Measurements from ENCODE around the gene HOMER2. TPM values are rescaled to one million over a fixed set of nuclear protein-coding genes. Genes with fewer than 3 reads are reported as not detected.

Gene HOMER2
- total and polyA plus RNA-seq, 9 of the 15 experiments (the other 6 are each of a cell fraction or from before 2014, with no cell fraction given): 0.13 to 0.47 (median 0.29) TPM; not detected in 1

GRCh38 chr15:82849556-82850512 lies 102.7 kb downstream of the HOMER2 start (continued):
- no peak for TF ChIP-seq NFYB (IDR thresholded peaks at IDR 0.05; ENCODE audit: extremely low read depth, insufficient read length)
- no peak for TF ChIP-seq STAT5B (CRISPR knock-in tag; IDR thresholded peaks at IDR 0.05)
- TF ChIP-seq, protein P1, sequence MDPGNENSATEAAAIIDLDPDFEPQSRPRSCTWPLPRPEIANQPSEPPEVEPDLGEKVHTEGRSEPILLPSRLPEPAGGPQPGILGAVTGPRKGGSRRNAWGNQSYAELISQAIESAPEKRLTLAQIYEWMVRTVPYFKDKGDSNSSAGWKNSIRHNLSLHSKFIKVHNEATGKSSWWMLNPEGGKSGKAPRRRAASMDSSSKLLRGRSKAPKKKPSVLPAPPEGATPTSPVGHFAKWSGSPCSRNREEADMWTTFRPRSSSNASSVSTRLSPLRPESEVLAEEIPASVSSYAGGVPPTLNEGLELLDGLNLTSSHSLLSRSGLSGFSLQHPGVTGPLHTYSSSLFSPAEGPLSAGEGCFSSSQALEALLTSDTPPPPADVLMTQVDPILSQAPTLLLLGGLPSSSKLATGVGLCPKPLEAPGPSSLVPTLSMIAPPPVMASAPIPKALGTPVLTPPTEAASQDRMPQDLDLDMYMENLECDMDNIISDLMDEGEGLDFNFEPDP (CRISPR knock-in tag; IDR thresholded peaks at IDR 0.05): no peak
- TF ChIP-seq ZNF174 (CRISPR knock-in tag; IDR thresholded peaks at IDR 0.05): no peak
- no peak for TF ChIP-seq FOXA1 (IDR thresholded peaks at IDR 0.05; ENCODE audit: borderline replicate concordance)
- no peak for TF ChIP-seq FIP1L1 (IDR thresholded peaks at IDR 0.05; ENCODE audit: low read depth, low read length, poor library complexity, severe bottlenecking)
- TF ChIP-seq KLF1 (tag; IDR thresholded peaks at IDR 0.05): 0 out of 2 replicates have a peak, but pooled peaks have one; percentile 54
- no peak for TF ChIP-seq FOXK1 (CRISPR knock-in tag; IDR thresholded peaks at IDR 0.05; ENCODE audit: borderline replicate concordance)
- no peak for TF ChIP-seq RBM34 (IDR thresholded peaks at IDR 0.05; ENCODE audit: borderline replicate concordance, insufficient read depth, low read length)
- no peak for TF ChIP-seq CGGBP1 (CRISPR knock-in tag; IDR thresholded peaks at IDR 0.05)
- no peak for TF ChIP-seq ZNF644 (tag; IDR thresholded peaks at IDR 0.05; ENCODE audit: low read depth)
- TF ChIP-seq EWSR1 (IDR thresholded peaks at IDR 0.05; ENCODE audit: borderline replicate concordance, low read depth, partially characterized antibody): no peak
- peak; percentile 96 for TF ChIP-seq CCNT2 (IDR thresholded peaks at IDR 0.05; ENCODE audit: borderline replicate concordance, extremely low read depth, insufficient read length, low read depth, low read length)
- peak; percentile 91 for TF ChIP-seq BHLHE40 (IDR thresholded peaks at IDR 0.05; ENCODE audit: low read length)
- no peak for TF ChIP-seq ZNF140 (CRISPR knock-in tag; IDR thresholded peaks at IDR 0.05)
- TF ChIP-seq CEBPB (tag; IDR thresholded peaks at IDR 0.05): no peak; the same call in 1 of the 2 replicates
- TF ChIP-seq, protein P2, sequence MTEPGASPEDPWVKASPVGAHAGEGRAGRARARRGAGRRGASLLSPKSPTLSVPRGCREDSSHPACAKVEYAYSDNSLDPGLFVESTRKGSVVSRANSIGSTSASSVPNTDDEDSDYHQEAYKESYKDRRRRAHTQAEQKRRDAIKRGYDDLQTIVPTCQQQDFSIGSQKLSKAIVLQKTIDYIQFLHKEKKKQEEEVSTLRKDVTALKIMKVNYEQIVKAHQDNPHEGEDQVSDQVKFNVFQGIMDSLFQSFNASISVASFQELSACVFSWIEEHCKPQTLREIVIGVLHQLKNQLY (CRISPR knock-in tag; conservative IDR thresholded peaks at IDR 0.05): no peak

All from K562 (cell line).